Stimulated activated CD8-positive, alpha-beta memory T cell treated with anti-CD3 and anti-CD28 coated beads, Interleukin-15, amount 100 ng/mL, for 48 hours (primary cell): ENCODE measurements around the gene OBSL1.

Experiments
- DNase-seq, 2 donors: peaks; one replicate each; pipeline ENCODE4 v3.0.0-alpha.2; 2020; ENCODE audit warnings: low read depth in 2 of 2

Gene OBSL1

GRCh38 chr2:219571311-219572236, at the start of gene OBSL1:
Gene OBSL1 (minus strand): TSS chr2:219571539. CDS start chr2:219571232, 307 bp downstream.
- DNase-seq = no peak

GRCh38 chr2:219620546-219620945, 49.2 kb upstream of the OBSL1 start:
- no peak for DNase-seq

- no peak for DNase-seq
Measured at GRCh38 chr2:219619235-219619634, 47.9 kb upstream of the OBSL1 start.

GRCh38 chr2:219618733-219619122, 47.4 kb upstream of the OBSL1 start:
- no peak for DNase-seq

GRCh38 chr2:219616550-219616949, 45.2 kb upstream of the OBSL1 start:
- no peak for DNase-seq

- DNase-seq = no peak
Measured at GRCh38 chr2:219615894-219616293, 44.6 kb upstream of the OBSL1 start.

- no peak for DNase-seq
Measured at GRCh38 chr2:219615036-219615435, 43.7 kb upstream of the OBSL1 start.

GRCh38 chr2:219614076-219614860, 42.9 kb upstream of the OBSL1 start:
- no peak for DNase-seq

GRCh38 chr2:219613461-219614070, 42.2 kb upstream of the OBSL1 start:
- no peak for DNase-seq

- no peak for DNase-seq
Measured at GRCh38 chr2:219612577-219613286, 41.4 kb upstream of the OBSL1 start.

GRCh38 chr2:219611866-219612576, 40.7 kb upstream of the OBSL1 start:
- no peak for DNase-seq

GRCh38 chr2:219611306-219611705, 40.0 kb upstream of the OBSL1 start:
- DNase-seq = no peak

- DNase-seq = no peak
Measured at GRCh38 chr2:219609149-219609750, 37.9 kb upstream of the OBSL1 start.

- DNase-seq = no peak
Measured at GRCh38 chr2:219608399-219608964, 37.1 kb upstream of the OBSL1 start.

- no peak for DNase-seq
Measured at GRCh38 chr2:219607931-219608330, 36.6 kb upstream of the OBSL1 start.

- DNase-seq = no peak
Measured at GRCh38 chr2:219605607-219605954, 34.2 kb upstream of the OBSL1 start.

- no peak for DNase-seq
Measured at GRCh38 chr2:219603771-219604170, 32.4 kb upstream of the OBSL1 start.

- no peak for DNase-seq
Measured at GRCh38 chr2:219598308-219599078, 27.2 kb upstream of the OBSL1 start.

- peak; percentile 88 to 91 for DNase-seq
Measured at GRCh38 chr2:219597552-219598307, 26.4 kb upstream of the OBSL1 start, which contains the start of gene STK11IP. Gene STK11IP (plus strand): TSS chr2:219597857. CDS start chr2:219598120, 263 bp downstream.
